ENCODE measurements around the gene TEX2. TPM values are rescaled to one million over a fixed set of nuclear protein-coding genes. Genes with fewer than 3 reads are reported as not detected.

The TEX2 gene
- total and polyA plus RNA-seq, 2 of the 13 experiments (the other 11 are each of a cell fraction or from before 2014, with no cell fraction given): 21.4 to 37.7 TPM

DNA sequence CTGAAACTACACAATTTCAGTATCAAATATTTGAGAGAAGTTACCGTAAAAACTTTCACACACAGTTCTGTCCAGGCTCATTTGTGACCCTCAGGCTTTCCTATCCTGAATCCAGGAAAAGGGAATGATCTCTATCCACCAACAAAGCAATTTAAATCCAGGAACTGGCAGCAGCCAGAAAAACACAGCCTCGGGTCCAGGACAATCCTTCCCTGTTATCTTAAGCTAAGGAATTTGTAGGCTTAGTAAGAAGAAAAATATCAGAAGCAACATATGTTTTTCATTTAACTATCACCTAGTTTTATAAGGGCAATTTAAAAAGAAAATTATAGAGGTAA, 47.1 kb downstream of the TEX2 start (continued):
- TF ChIP-seq, protein P1, sequence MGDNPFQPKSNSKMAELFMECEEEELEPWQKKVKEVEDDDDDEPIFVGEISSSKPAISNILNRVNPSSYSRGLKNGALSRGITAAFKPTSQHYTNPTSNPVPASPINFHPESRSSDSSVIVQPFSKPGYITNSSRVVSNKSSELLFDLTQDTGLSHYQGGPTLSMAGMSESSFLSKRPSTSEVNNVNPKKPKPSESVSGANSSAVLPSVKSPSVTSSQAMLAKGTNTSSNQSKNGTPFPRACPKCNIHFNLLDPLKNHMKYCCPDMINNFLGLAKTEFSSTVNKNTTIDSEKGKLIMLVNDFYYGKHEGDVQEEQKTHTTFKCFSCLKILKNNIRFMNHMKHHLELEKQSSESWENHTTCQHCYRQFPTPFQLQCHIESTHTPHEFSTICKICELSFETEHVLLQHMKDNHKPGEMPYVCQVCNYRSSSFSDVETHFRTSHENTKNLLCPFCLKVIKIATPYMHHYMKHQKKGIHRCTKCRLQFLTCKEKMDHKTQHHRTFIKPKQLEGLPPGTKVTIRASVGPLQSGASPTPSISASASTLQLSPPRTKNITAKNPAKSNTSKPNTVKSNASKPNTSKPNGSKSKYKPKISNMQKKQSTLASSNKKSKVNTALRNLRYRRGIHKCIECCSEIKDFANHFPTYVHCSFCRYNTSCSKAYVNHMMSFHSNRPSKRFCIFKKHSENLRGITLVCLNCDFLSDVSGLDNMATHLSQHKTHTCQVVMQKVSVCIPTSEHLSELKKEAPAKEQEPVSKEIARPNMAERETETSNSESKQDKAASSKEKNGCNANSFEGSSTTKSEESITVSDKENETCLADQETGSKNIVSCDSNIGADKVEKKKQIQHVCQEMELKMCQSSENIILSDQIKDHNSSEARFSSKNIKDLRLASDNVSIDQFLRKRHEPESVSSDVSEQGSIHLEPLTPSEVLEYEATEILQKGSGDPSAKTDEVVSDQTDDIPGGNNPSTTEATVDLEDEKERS (CRISPR knock-in tag; IDR thresholded peaks at IDR 0.05): no peak
- TF ChIP-seq, protein P2, sequence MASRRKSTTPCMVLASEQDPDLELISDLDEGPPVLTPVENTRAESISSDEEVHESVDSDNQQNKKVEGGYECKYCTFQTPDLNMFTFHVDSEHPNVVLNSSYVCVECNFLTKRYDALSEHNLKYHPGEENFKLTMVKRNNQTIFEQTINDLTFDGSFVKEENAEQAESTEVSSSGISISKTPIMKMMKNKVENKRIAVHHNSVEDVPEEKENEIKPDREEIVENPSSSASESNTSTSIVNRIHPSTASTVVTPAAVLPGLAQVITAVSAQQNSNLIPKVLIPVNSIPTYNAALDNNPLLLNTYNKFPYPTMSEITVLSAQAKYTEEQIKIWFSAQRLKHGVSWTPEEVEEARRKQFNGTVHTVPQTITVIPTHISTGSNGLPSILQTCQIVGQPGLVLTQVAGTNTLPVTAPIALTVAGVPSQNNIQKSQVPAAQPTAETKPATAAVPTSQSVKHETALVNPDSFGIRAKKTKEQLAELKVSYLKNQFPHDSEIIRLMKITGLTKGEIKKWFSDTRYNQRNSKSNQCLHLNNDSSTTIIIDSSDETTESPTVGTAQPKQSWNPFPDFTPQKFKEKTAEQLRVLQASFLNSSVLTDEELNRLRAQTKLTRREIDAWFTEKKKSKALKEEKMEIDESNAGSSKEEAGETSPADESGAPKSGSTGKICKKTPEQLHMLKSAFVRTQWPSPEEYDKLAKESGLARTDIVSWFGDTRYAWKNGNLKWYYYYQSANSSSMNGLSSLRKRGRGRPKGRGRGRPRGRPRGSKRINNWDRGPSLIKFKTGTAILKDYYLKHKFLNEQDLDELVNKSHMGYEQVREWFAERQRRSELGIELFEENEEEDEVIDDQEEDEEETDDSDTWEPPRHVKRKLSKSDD (CRISPR knock-in tag; IDR thresholded peaks at IDR 0.05; ENCODE audit: low read depth): no peak
- no peak for TF ChIP-seq MAFG (CRISPR knock-in tag; IDR thresholded peaks at IDR 0.05)
- TF ChIP-seq ZNF20 (CRISPR knock-in tag; IDR thresholded peaks at IDR 0.05): 0 out of 2 replicates have a peak, but pooled peaks have one; percentile 3
- TF ChIP-seq, protein P3, sequence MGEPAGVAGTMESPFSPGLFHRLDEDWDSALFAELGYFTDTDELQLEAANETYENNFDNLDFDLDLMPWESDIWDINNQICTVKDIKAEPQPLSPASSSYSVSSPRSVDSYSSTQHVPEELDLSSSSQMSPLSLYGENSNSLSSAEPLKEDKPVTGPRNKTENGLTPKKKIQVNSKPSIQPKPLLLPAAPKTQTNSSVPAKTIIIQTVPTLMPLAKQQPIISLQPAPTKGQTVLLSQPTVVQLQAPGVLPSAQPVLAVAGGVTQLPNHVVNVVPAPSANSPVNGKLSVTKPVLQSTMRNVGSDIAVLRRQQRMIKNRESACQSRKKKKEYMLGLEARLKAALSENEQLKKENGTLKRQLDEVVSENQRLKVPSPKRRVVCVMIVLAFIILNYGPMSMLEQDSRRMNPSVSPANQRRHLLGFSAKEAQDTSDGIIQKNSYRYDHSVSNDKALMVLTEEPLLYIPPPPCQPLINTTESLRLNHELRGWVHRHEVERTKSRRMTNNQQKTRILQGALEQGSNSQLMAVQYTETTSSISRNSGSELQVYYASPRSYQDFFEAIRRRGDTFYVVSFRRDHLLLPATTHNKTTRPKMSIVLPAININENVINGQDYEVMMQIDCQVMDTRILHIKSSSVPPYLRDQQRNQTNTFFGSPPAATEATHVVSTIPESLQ (CRISPR knock-in tag; conservative IDR thresholded peaks at IDR 0.05): no peak
- TF ChIP-seq SIN3B (IDR thresholded peaks at IDR 0.05; ENCODE audit: low read length): no peak
- TF ChIP-seq ZNF33A (CRISPR knock-in tag; IDR thresholded peaks at IDR 0.05; ENCODE audit: borderline replicate concordance): no peak
- no peak for TF ChIP-seq ZNF83 (CRISPR knock-in tag; IDR thresholded peaks at IDR 0.05; ENCODE audit: borderline replicate concordance)
- TF ChIP-seq ZNF24 (IDR thresholded peaks at IDR 0.05): no peak
- peak; percentile 84; the same call in 1 of the 2 replicates for TF ChIP-seq CC2D1A (CRISPR knock-in tag; IDR thresholded peaks at IDR 0.05)
- TF ChIP-seq NFKBIZ (CRISPR knock-in tag; IDR thresholded peaks at IDR 0.05): no peak
- no peak for TF ChIP-seq ZNF556 (CRISPR knock-in tag; IDR thresholded peaks at IDR 0.05; ENCODE audit: borderline replicate concordance)

Data from HepG2 (cell line).